ENCODE measurements around the gene DLG5.

- TF ChIP-seq CTCF (IDR thresholded peaks at IDR 0.05; ENCODE audit: low read depth, low read length) = no peak
- TF ChIP-seq EZH2phosphoT487 (IDR thresholded peaks at IDR 0.05; ENCODE audit: low read depth) = no peak
Observed at GRCh38 chr10:77943121-77943901, 16.8 kb upstream of the DLG5 start.

Measured in OCI-LY3 (cell line).